ENCODE results near the gene GRK5.

- no peak for TF ChIP-seq POLR2A (IDR thresholded peaks at IDR 0.05)
- TF ChIP-seq CTCF (IDR thresholded peaks at IDR 0.05), result no peak
Observed at GRCh38 chr10:119233821-119234220, 26.4 kb downstream of the GRK5 start.

All from thyroid gland (tissue), 4 donors.